HG02642 (cell line): ENCODE measurements around the gene ROR1.
"Not testable (repeated sequence)": the region's sequence is repeated elsewhere in the genome, so short reads cannot be mapped to it uniquely, and the experiment has no call there.

Source experiments
- ATAC-seq: cut with Tn5 transposase; IDR thresholded peaks from one replicate; pipeline ENCODE4 v1.9.1; 2021; ENCODE audit warnings: mild to moderate bottlenecking; ENCODE audit not compliant: unreplicated experiment, poor library complexity

ROR1 gene

GRCh38 chr1:64182207-64182606 is 408.4 kb downstream of the ROR1 start:
- no peak for ATAC-seq

DNA sequence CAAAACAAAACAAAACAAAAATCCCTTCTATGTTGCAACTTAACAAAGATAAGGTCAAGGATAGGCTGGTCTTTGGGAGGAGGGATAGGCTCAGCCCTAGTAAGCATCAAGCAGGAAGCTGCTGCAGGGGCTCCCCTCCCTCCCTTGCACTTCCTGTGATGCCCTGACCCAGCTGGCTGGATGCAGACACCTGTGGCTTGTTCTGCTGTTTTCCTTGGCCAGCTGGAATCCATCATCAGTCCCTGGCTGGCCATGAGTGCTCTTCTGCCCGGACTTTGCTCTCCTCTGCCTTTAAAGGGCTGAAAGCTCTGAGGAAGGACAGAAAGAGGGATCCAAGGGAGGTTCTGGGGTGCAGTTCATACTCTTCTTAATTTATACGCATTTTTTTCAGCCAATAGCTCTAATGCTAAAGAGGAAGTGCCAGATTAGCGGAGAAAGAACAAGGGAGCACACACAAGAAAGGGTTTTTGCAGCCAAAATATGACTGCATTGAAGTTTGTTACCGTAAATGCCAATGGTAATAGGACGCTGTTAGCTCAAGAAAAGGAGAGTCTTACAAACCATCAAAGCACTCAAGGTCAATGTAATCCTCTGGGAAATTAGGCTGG is 409.7 kb downstream of the ROR1 start:
- ATAC-seq: no peak

DNA sequence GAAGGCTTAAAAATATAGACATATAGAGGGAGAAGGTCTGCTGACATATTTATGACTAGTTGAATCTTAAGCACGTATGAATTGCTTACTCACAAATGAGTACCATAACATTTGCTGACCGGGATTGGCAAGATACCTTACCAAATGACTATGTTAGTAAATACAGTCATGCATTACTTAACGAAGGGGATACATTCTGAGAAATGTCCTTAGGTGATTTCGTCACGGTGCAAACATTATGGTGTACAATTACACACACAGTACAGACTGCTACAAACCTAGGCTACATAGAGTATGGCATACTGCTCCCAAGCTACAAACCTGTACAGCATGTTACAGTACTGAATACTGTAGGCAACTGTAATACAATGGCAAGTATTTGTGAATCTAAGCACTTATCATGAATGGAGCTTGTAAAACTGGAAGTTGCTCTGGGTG is 410.2 kb downstream of the ROR1 start:
- no peak for ATAC-seq

GRCh38 chr1:64186138-64186897 is 412.5 kb downstream of the ROR1 start:
- no peak for ATAC-seq

DNA sequence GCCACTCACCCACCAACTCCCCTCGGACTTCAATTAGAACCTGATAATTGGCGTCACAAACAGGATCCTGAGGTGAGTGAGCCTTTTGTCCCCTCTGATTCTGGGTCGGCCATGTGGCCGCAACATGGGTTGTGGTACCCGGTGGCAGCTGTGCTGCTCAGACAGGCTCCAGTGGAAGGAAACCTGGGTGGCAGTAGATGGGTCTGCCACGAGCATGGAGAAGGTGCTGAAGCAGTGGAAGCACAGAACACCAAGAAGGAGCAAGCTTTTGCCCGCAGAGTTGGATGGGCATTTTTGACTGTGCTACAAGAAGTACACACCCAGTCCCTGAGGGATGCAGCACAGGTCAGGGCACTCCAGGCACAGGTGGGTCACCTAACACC is 413.1 kb downstream of the ROR1 start:
- ATAC-seq: no peak

- ATAC-seq: no peak
These were observed 413.8 kb downstream of the ROR1 start for GRCh38 chr1:64187646-64188045.

DNA sequence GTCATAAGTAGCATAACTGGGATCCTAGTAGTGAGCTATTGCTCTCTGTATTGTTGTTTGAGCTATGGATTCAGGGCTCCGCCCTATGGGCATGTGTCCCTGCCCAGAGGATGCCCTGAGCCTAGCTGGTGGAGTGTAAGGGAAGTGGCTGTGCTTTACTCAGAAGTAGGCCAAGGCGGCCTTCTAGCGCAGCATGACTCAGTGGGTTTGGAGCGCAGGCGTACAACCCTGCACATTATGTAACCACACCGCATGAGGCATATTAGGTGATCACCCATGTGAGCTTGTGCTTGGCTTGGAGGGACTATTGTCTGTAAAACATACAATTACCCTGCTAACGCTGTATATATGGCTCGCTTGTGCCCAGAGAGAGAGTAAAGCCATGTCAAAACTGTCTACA is 418.5 kb downstream of the ROR1 start:
- ATAC-seq: no peak

- ATAC-seq: no peak
These were observed 420.6 kb downstream of the ROR1 start for GRCh38 chr1:64194168-64195080.

GRCh38 chr1:64195081-64195395 is 421.2 kb downstream of the ROR1 start:
- ATAC-seq: no peak

- ATAC-seq: no peak
These were observed 422.5 kb downstream of the ROR1 start for GRCh38 chr1:64196074-64196870.

DNA sequence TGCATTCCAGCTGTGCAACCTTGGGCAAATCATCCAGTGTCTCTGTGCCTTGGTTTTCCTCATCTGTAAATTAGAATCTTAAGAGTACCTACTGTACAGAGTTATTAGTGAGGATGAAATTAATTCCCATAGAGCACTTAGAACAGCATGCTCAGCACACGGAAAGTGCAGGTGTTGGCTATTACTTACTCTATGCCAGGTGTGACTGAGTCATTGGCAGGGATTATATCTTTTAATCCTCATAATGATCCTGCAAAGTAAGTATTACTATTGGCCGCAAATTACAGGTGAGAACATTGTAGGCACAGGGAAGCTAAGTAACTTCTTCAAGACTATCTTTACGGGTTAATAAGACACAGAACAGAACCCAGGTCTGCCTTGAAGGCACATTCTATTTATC is 423.3 kb downstream of the ROR1 start:
- no peak for ATAC-seq

DNA sequence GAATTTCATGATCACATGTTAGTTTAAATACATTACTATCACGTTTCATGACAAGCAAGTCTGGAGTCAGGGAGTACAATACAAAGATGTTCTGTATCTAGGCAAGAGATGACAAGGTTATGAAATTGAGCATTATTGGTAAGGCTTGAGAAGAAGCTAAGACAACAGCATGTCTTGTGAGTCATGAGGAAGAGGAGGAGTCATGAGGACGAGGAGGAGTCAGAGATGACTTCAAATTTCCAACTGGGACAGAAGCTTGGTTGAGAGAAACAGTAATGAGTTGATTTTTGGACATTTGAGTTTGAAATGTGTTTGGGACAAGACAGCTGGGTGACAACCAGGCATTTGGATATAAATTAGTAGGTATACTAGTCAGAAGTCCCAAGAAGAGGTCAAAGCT is 425.3 kb downstream of the ROR1 start:
- ATAC-seq: no peak

DNA sequence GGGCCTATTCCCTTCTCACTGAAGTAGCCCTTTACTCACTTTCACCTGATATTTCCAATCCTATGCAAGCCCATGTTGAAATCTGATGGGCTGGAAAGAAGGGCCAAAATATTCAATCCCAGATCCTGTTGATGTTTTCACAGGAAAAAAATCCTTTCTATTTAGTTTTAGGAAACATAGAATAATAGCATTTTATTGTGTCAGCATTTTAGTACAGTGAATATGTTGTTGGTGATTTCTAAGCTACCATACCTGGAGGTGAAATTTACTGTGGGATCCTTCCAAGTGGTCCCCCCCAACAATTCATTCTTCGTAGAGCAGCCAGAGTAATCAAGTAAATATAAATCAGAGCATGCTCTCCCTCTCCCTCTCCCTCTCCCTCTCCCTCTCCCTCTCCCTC is 426.2 kb downstream of the ROR1 start:
- ATAC-seq: no peak

DNA sequence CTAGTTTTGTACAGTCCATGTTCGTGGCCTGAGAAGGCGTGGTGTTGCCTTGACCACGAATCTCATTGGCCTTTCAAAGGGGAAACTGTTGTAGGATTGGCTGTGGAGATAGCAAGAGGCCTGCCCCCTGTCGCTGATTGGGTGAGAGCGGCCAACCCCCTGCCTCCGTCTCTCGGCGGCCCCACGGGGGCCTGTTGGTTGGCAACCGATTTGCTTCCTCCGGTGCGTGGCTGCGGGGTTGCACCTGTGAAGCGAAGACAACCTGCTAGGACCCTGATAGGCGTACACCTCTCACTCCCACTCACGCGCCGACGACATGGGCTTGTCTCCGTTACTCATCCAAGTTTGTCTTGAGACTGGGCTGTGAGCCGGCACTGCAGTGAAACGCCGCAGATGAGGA is 429.6 kb downstream of the ROR1 start, which contains the start of gene UBE2U:
Gene UBE2U (plus strand): TSS at position 204 of the 400 bp plus-strand sequence. CDS start 428 bp downstream, outside the sequence.
- ATAC-seq: no peak

DNA sequence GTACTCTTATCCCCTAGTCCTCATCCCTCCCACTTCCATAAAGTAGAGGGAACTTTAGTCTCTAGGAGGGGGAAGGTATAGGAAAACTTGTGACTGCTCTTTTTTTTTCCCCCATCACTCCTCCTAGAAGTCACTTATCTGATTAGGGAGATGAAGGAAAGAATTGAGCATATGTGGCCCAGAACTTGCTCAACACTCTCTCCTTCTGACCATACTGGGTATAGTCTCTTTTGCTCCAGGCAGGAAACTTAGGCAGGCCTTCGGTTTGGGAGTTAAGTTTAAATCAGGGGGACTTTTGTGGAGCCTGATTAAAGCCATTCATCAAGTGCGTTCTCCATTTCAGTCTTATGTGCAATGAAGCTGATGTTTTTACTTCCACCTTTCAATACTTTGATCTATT is 435.4 kb downstream of the ROR1 start:
- ATAC-seq: no peak

DNA sequence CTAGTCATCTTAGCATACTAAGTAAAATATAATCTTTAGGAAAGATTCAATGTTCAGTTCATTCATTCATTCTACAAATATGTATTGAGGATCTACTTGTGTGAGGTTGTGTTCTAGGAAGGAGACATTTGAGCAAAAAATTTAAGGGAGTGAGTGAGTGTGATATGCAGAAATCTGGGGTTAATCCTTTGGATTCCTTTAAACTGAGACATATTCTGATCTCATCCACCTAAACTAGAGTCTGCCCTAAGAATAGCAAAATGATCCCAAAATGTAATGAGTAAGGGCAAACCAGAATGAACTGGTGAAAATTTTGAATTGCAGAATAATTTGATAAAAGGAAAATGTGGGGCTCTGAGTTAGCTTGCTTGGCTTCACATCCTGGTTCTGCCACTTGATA is 438.2 kb downstream of the ROR1 start:
- ATAC-seq: no peak

DNA sequence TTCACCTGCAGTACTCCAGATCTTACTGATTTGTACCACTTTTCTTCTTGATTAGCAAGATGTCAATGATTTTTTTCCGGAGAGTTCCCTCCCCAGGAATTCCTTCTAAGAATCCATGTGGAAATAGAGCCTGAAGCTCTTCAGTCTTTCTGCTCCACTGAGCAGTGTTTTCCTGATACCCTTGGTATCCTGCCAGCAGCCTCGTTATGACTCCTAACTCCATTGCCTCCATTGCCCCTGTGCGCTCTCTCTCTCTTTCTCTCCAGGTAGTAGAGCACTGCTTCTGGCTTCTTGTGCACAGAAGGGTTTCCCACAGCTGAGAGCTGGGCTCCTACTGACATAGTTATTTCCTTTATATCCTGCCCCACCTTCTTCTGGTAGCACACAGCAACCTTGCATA is 441.8 kb downstream of the ROR1 start:
- no peak for ATAC-seq

DNA sequence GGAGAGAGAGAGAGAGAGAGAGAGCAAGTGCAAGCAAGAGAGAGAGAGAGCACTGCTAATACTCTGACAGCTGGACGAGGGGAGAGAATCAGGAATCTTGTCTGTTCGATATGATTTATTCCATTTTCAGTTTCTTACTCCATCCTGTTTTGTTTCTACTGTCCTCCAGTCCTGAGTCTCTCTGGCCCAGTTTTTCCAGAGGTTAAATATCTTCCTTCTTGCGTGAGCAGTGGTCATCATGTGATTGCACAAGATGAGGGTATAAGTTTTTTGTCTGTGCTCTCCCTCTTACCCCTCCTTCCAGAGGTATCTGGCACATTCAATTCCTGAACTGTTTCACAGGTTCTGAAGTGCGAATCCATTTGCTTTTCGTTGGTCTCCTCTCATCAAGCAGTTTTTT is 446.4 kb downstream of the ROR1 start:
- ATAC-seq: no peak

- no peak for ATAC-seq
These were observed 449.7 kb downstream of the ROR1 start for GRCh38 chr1:64223329-64224151.

GRCh38 chr1:64224236-64224635 is 450.4 kb downstream of the ROR1 start:
- not testable (repeated sequence) for ATAC-seq
